ENCODE results near the gene MCHR1.

The MCHR1 gene

GRCh38 chr22:40726514-40726913 is 47.2 kb downstream of the MCHR1 start:
- DNase-seq (ENCODE audit: low read depth in 2 of 2): no peak

- DNase-seq (ENCODE audit: low read depth in 2 of 2): no peak
Observed at GRCh38 chr22:40727070-40727963, 48.0 kb downstream of the MCHR1 start.

- DNase-seq (ENCODE audit: low read depth in 2 of 2): no peak
Observed at GRCh38 chr22:40727964-40728615, 48.8 kb downstream of the MCHR1 start.

- peak in 1 of 2 donors; percentile 19 for DNase-seq (ENCODE audit: low read depth in 2 of 2)
Observed at GRCh38 chr22:40728731-40729189, 49.5 kb downstream of the MCHR1 start.

- DNase-seq (ENCODE audit: low read depth in 2 of 2): no peak
Observed at GRCh38 chr22:40729284-40729683, 50.0 kb downstream of the MCHR1 start.
